Endothelial cell of umbilical vein (primary cell): ENCODE measurements around the gene NKX1-1.

Source experiments
- CTCF ChIP-seq, 2 donors: IDR thresholded peaks; 1 replicate in 1 of 2; 2 replicates in 1 of 2; pipeline ENCODE4 v1.5.1; 2011; ENCODE audit warnings: low read length in 2 of 2, mild to moderate bottlenecking in 2 of 2, moderate library complexity in 2 of 2, control low read depth in 1 of 2, inconsistent platforms in 1 of 2, low read depth in 1 of 2; ENCODE audit not compliant: insufficient read depth in 1 of 2; ENCODE audit errors: extremely low read depth in 1 of 2
- EZH2 ChIP-seq: IDR thresholded peaks from 2 replicates; pipeline ENCODE4 v1.6.1; 2012; ENCODE audit warnings: borderline replicate concordance, low read depth, mild to moderate bottlenecking, moderate library complexity, low read length, inconsistent platforms; ENCODE audit not compliant: severe bottlenecking
- FOS ChIP-seq: IDR thresholded peaks from 2 replicates; pipeline ENCODE4 v1.6.1; 2011; ENCODE audit warnings: mild to moderate bottlenecking, low read length, moderate library complexity, borderline replicate concordance; ENCODE audit not compliant: insufficient read depth
- GATA2 ChIP-seq: IDR thresholded peaks from 2 replicates; pipeline ENCODE4 v1.7.0; 2011; ENCODE audit warnings: low read depth, mild to moderate bottlenecking, moderate library complexity, mixed read lengths, low read length; ENCODE audit not compliant: insufficient read length, insufficient read depth
- JUN ChIP-seq: IDR thresholded peaks from 2 replicates; pipeline ENCODE4 v1.6.1; 2011; ENCODE audit warnings: borderline replicate concordance, low read depth; ENCODE audit not compliant: insufficient read length, insufficient read depth
- MAX ChIP-seq: IDR thresholded peaks from 2 replicates; pipeline ENCODE4 v1.6.1; 2011; ENCODE audit not compliant: insufficient read depth, insufficient read length
- MYC ChIP-seq: IDR thresholded peaks from one replicate; pipeline ENCODE4 v1.6.1; 2011; ENCODE audit warnings: mild to moderate bottlenecking, low read depth, low read length
- POLR2A ChIP-seq: IDR thresholded peaks from 2 replicates; pipeline ENCODE4 v1.6.1; 2012; ENCODE audit warnings: low read depth, mild to moderate bottlenecking, control low read depth, low read length
- POLR2AphosphoS5 ChIP-seq: IDR thresholded peaks from 2 replicates; pipeline ENCODE4 v1.6.1; 2012; ENCODE audit warnings: low read depth, mild to moderate bottlenecking, control low read depth, low read length, moderate library complexity; ENCODE audit not compliant: insufficient read depth

GRCh38 chr4:1374706-1375045 lies 31.6 kb downstream of the NKX1-1 start:
- TF ChIP-seq EZH2 (no peak), POLR2A (no peak), MYC (no peak), CTCF (IDR thresholded peaks at IDR 0.05; ENCODE audit: extremely low read depth in 1 of 2, insufficient read depth in 1 of 2, low read depth in 1 of 2, low read length in 2 of 2) (no peak), GATA2 (no peak), MAX (no peak), POLR2AphosphoS5 (no peak), JUN (no peak), FOS (no peak)
